ENCODE results near the gene ALLC. TPM values are rescaled to one million over a fixed set of nuclear protein-coding genes. Genes with fewer than 3 reads are reported as not detected.

ALLC gene
- total RNA-seq, 1 donor from 2014 or later, result not detected

GRCh38 chr2:3647831-3648651, 10.0 kb upstream of the ALLC start:
- DNase-seq (ENCODE audit: low read depth), result no peak
- H3K4me3 ChIP-seq (ENCODE audit: low read depth, low read length), result no peak overlapping the region
- no peak for TF ChIP-seq CTCF (conservative IDR thresholded peaks at IDR 0.05; ENCODE audit: low read depth, low read length)

DNA sequence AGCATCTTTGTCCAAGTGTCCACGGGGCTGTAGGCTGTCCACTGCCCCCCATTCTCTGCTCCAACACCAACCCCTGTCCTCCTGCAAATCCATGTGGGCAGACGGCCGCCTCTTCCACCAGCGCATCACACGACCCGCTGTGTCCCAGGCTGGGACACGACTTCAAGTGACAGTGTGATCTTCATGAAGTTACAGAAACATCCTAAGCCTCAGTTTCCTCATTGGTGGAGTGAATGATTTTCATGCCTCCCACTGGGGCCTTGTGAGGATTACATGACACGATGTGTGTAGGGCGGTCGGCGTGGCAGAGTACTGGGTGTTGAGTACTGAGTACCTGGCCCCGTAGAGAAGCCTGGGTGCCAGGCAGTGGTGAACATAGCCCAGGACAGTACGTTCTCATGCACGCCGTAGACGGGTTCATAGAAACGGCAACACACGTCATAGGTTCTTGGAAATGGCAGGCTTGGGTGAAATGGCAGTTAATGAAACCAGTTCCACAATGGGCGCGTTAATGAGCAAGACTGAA, 9.3 kb upstream of the ALLC start:
- H3K4me3 ChIP-seq (ENCODE audit: low read depth, low read length), result no peak overlapping the region
- no peak for TF ChIP-seq CTCF (conservative IDR thresholded peaks at IDR 0.05; ENCODE audit: low read depth, low read length)
- no peak for DNase-seq (ENCODE audit: low read depth)

DNA sequence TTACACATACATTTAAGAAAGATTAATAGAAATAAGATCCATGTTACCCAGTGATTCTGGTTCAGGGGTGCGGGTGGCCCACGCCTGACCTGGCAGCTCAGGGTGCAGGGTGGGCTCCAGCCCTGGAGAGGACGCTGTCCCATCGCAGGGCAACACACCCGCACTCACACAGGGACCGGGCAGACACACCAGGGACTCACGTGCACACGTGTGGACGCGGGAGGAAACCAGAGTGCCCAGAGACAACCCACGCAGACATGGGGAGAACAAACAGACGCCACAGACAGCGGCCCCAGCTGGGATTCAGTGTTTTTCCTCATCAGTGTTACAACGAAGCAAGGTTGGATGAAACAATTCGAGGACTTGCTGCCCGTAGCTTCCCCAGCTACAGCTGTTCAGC, 8.4 kb upstream of the ALLC start:
- no peak overlapping the region for H3K4me3 ChIP-seq (ENCODE audit: low read depth, low read length)
- TF ChIP-seq CTCF (conservative IDR thresholded peaks at IDR 0.05; ENCODE audit: low read depth, low read length), result no peak
- DNase-seq (ENCODE audit: low read depth), result no peak

GRCh38 chr2:3650140-3650920, 7.7 kb upstream of the ALLC start:
- TF ChIP-seq CTCF (conservative IDR thresholded peaks at IDR 0.05; ENCODE audit: low read depth, low read length), result no peak
- no peak overlapping the region for H3K4me3 ChIP-seq (ENCODE audit: low read depth, low read length)
- no peak for DNase-seq (ENCODE audit: low read depth)

DNA sequence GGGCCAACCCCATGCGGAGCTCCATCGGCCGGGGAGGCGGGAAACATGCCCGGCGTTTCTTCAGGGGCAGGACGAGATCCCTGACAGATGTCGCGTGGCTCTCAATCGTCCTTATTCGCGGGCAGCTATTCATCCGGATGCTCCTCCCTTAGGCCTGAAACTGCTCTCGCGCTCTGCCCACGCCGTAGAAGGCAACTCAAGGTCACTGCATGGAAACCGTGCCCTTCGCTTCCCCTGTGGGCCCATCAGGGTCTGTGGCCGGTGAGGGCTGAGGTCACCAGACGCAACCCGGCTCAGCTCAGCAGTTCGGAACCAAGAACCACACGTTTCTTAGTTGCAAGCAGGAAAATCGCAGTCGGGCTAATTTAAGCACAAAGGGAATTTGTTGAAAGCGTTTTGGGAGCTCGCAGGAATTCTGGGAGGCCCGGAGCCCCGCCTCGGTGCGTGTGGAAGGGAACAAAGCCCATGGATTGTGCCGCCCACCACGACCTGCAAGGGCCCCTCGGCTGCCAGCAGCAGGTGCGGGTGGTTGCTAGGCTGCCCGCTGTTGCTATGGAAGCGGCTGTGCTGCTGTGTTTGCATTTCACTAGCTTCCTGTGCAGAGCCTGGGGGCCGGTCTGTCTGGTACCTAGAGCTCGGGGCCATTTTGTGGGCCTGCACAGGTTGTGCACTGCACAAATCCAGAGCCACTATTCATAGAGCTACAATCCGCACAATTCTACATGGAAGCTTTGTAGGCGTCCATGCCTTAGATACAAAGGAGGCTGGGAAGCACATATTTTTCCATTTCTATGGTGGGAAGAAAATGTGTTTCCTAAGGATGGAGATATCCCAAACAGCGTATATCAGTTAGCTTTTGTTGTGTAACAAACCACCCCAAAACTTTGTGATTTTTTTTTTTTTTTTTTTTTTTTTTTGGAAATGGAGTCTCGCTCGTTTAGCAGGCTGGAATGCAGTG, 6.0 kb upstream of the ALLC start:
- DNase-seq (ENCODE audit: low read depth), result no peak
- peak overlapping the region; percentile 33 for H3K4me3 ChIP-seq (ENCODE audit: low read depth, low read length)
- TF ChIP-seq CTCF (conservative IDR thresholded peaks at IDR 0.05; ENCODE audit: low read depth, low read length), result no peak

GRCh38 chr2:3652896-3653625, 4.9 kb upstream of the ALLC start:
- TF ChIP-seq CTCF (conservative IDR thresholded peaks at IDR 0.05; ENCODE audit: low read depth, low read length), result no peak
- no peak overlapping the region for H3K4me3 ChIP-seq (ENCODE audit: low read depth, low read length)
- DNase-seq (ENCODE audit: low read depth), result no peak
